ENCODE results near the gene GNMT. TPM values are rescaled to one million over a fixed set of nuclear protein-coding genes. Genes with fewer than 3 reads are reported as not detected.

GNMT gene
- total and polyA plus RNA-seq, 2 of the 8 experiments (the other 6 are each of a cell fraction or from before 2014, with no cell fraction given), result 1.8 to 3.4 TPM

- no peak overlapping the region for H3K27ac ChIP-seq (ENCODE audit: low read depth, low read length)
- no peak overlapping the region for H4K5ac ChIP-seq (ENCODE audit: insufficient read length, low read depth, low read length)
- H3K14ac ChIP-seq (ENCODE audit: insufficient read length), result no peak overlapping the region
- H3K18ac ChIP-seq (ENCODE audit: extremely low read depth, low read length), result no peak overlapping the region
- no peak overlapping the region for H2AK5ac ChIP-seq (ENCODE audit: low read depth, low read length)
- ChIA-PET POLR2A (ENCODE audit: partially characterized antibody) (interaction anchor here (0.9 to 5.9 kb wide), 3 partner anchors 7 to 82 kb away, joined by 3 to 29 read pairs (median 11); partner anchors contain the start of genes CUL7, PEX6 and PPP2R5D), CTCF (ENCODE audit: partially characterized antibody) (interaction anchor here (0.5 to 4.2 kb wide), 7 partner anchors 8 to 1124 kb away, joined by 3 to 11 read pairs (median 3); no protein-coding TSS in a partner anchor)
- FAIRE-seq (no peak), DNase-seq (ENCODE audit: low read depth in 1 of 2, low spot score in 2 of 2) (no peak)
- H2BK120ac ChIP-seq (replicated peaks; ENCODE audit: low read depth, low read length), result no peak overlapping the region
- H2BK12ac ChIP-seq (ENCODE audit: low read depth, low read length), result 0 out of 2 replicates have a peak overlapping the region, but pooled peaks have one; percentile 11
- H3K9ac ChIP-seq (replicated peaks in 1 of 4; ENCODE audit: extremely low read depth in 1 of 4, low read depth in 3 of 4, low read length in 3 of 4), result no peak overlapping the region
- no peaks in the 10 kb centered on the region for H3K23me2 ChIP-seq (ENCODE audit: low read depth, low read length)
- no peaks in the 10 kb centered on the region for H3K79me2 ChIP-seq (ENCODE audit: control insufficient read depth in 1 of 2, insufficient read depth in 2 of 2, low read length in 2 of 2)
- no peak overlapping the region for H3K56ac ChIP-seq (replicated peaks; ENCODE audit: insufficient read length, low read depth, low read length)
- H3K79me1 ChIP-seq (ENCODE audit: low read depth, low read length), result no peaks in the 10 kb centered on the region; the same call in none of the 2 replicates
- WGBS, 2 experiments (ENCODE audit: extremely low coverage in 1 of 2, insufficient coverage in 1 of 2, insufficient read length in 1 of 2, insufficient replicate concordance in 2 of 2, low coverage in 1 of 2, low lambda C conversion rate in 2 of 2, missing lambda C conversion rate in 1 of 2), result 85% methylated on average over 3 of the region's 3 CpGs; no CpG with 5 or more reads in 1 of the 2 experiments
- H4K20me1 ChIP-seq (replicated peaks in 1 of 2; ENCODE audit: control insufficient read depth in 1 of 2, insufficient read depth in 2 of 2, low read length in 2 of 2), result no peaks in the 10 kb centered on the region
- H4K91ac ChIP-seq (replicated peaks; ENCODE audit: insufficient read length, low read length), result no peak overlapping the region
- no peak overlapping the region for H4K8ac ChIP-seq (ENCODE audit: extremely low read depth, insufficient read depth, low read length)
- no peak overlapping the region for H2BK15ac ChIP-seq (ENCODE audit: low read length)
- no peak overlapping the region for H3K23ac ChIP-seq (ENCODE audit: insufficient read length)
- no peaks in the 10 kb centered on the region for H3K9me3 ChIP-seq (ENCODE audit: insufficient read depth in 2 of 2, low read depth in 1 of 2, low read length in 1 of 2)
- no peak overlapping the region for H2BK20ac ChIP-seq (ENCODE audit: low read length)
- no peak overlapping the region for H3K4me2 ChIP-seq (ENCODE audit: insufficient read depth in 1 of 2, low read depth in 2 of 2, low read length in 2 of 2)
- 0 out of 2 replicates have a peak overlapping the region, but pooled peaks have one; percentile 35 for H2BK5ac ChIP-seq (ENCODE audit: low read depth, low read length)
- no peak overlapping the region for H2AFZ ChIP-seq (ENCODE audit: low read length)
- H3K36me3 ChIP-seq (ENCODE audit: control insufficient read depth in 2 of 4, insufficient read depth in 4 of 4, low read length in 3 of 4), result no peaks in the 10 kb centered on the region; a peak in 1 of 8 replicates
- no peak overlapping the region for H3K4ac ChIP-seq (replicated peaks; ENCODE audit: insufficient read length, low read depth, low read length)
- H3K27me3 ChIP-seq (replicated peaks in 1 of 4; ENCODE audit: control insufficient read depth in 3 of 4, extremely low read depth in 1 of 4, insufficient read depth in 3 of 4, low read length in 3 of 4), result no peaks in the 10 kb centered on the region
- H3K4me3 ChIP-seq (ENCODE audit: extremely low read depth in 1 of 4, insufficient read depth in 2 of 4, low read depth in 3 of 4, low read length in 4 of 4), result no peak overlapping the region
- no peaks in the 10 kb centered on the region for H3K4me1 ChIP-seq (replicated peaks in 1 of 4; ENCODE audit: control insufficient read depth in 3 of 4, insufficient read depth in 4 of 4, low read length in 3 of 4)
- TF ChIP-seq SIRT6 (IDR thresholded peaks at IDR 0.05; ENCODE audit: low read length), result no peak
- TF ChIP-seq EP300 (IDR thresholded peaks at IDR 0.05; ENCODE audit: borderline replicate concordance in 1 of 2, low read depth in 2 of 2, low read length in 2 of 2), result no peak
- TF ChIP-seq HDAC2 (IDR thresholded peaks at IDR 0.05; ENCODE audit: borderline replicate concordance in 1 of 2, low read depth in 2 of 2, low read length in 2 of 2), result no peak
- TF ChIP-seq PHF8 (conservative IDR thresholded peaks at IDR 0.05; ENCODE audit: low read depth, low read length), result no peak
- no peak for TF ChIP-seq EZH2 (IDR thresholded peaks at IDR 0.05; ENCODE audit: low read depth, low read length, severe bottlenecking)
- TF ChIP-seq CHD2 (IDR thresholded peaks at IDR 0.05; ENCODE audit: low read length), result no peak
- TF ChIP-seq CHD1 (IDR thresholded peaks at IDR 0.05; ENCODE audit: low read depth, low read length), result no peak
- no peak for TF ChIP-seq CBX8 (IDR thresholded peaks at IDR 0.05; ENCODE audit: borderline replicate concordance, low read depth, low read length)
- no peak for TF ChIP-seq BACH1 (IDR thresholded peaks at IDR 0.05; ENCODE audit: low read length)
- TF ChIP-seq SP4 (IDR thresholded peaks at IDR 0.05; ENCODE audit: low read length), result no peak
- TF ChIP-seq RNF2 (IDR thresholded peaks at IDR 0.05; ENCODE audit: borderline replicate concordance, low read depth, low read length, missing control alignments, poor library complexity, severe bottlenecking), result no peak
- TF ChIP-seq JUND (IDR thresholded peaks at IDR 0.05; ENCODE audit: low read length), result no peak
- TF ChIP-seq MAFK (IDR thresholded peaks at IDR 0.05; ENCODE audit: low read depth, low read length), result no peak
Measured at GRCh38 chr6:42971746-42972327, 11.3 kb downstream of the GNMT start.

Measured in H1 (cell line).